GM21825 (cell line): ENCODE measurements around the gene RPL6.

Source experiments
- ATAC-seq: cut with Tn5 transposase; IDR thresholded peaks from one replicate; pipeline ENCODE4 v1.9.1; 2021; ENCODE audit warnings: mild to moderate bottlenecking, moderate library complexity; ENCODE audit not compliant: unreplicated experiment

RPL6 gene

GRCh38 chr12:112380663-112381405 is 28.6 kb downstream of the RPL6 start:
- ATAC-seq, result no peak

- ATAC-seq, result no peak
Observed at GRCh38 chr12:112375105-112375504, 34.3 kb downstream of the RPL6 start.

- ATAC-seq, result no peak
Observed at GRCh38 chr12:112374166-112374740, 35.2 kb downstream of the RPL6 start.

GRCh38 chr12:112370868-112371510 is 38.4 kb downstream of the RPL6 start:
- no peak for ATAC-seq

- ATAC-seq, result no peak
Observed at GRCh38 chr12:112370199-112370598, 39.2 kb downstream of the RPL6 start.

GRCh38 chr12:112368856-112369255 is 40.5 kb downstream of the RPL6 start:
- no peak for ATAC-seq

- no peak for ATAC-seq
Observed at GRCh38 chr12:112367965-112368364, 41.4 kb downstream of the RPL6 start.

- ATAC-seq, result no peak
Observed at GRCh38 chr12:112362310-112362709, 47.1 kb downstream of the RPL6 start.

- ATAC-seq, result no peak
Observed at GRCh38 chr12:112361271-112361670, 48.1 kb downstream of the RPL6 start.

GRCh38 chr12:112359290-112359689 is 50.1 kb downstream of the RPL6 start:
- no peak for ATAC-seq

- no peak for ATAC-seq
Observed at GRCh38 chr12:112357214-112357613, 52.2 kb downstream of the RPL6 start.
